Activated naive CD8-positive, alpha-beta T cell treated with anti-CD3 and anti-CD28 coated beads, Interleukin-2, amount 50 U/mL, for 24 hours (primary cell): Measurements from ENCODE around the gene RNF11.

ENCODE experiments used
- ATAC-seq: fragments of 150-1000 bp; cut with Tn5 transposase; one replicate; pipeline ENCODE4 v1.10.0; 2021
- DNase-seq: peaks from one replicate; pipeline ENCODE4 v3.0.0; 2021
- H3K27ac Mint-ChIP-seq: one replicate; pipeline ENCODE4 v1.8.0; 2021; ENCODE audit warnings: mild to moderate bottlenecking, mixed read lengths
- H3K27me3 Mint-ChIP-seq: one replicate; pipeline ENCODE4 v1.8.0; 2021; ENCODE audit warnings: mixed read lengths
- H3K36me3 Mint-ChIP-seq: one replicate; pipeline ENCODE4 v1.8.0; 2021; ENCODE audit warnings: low read depth, mixed read lengths
- H3K4me1 Mint-ChIP-seq: one replicate; pipeline ENCODE4 v1.8.0; 2021; ENCODE audit warnings: mixed read lengths
- H3K4me3 Mint-ChIP-seq: one replicate; pipeline ENCODE4 v1.8.0; 2021; ENCODE audit warnings: mild to moderate bottlenecking, moderate library complexity, mixed read lengths
- H3K9me3 Mint-ChIP-seq: one replicate; pipeline ENCODE4 v1.8.0; 2021; ENCODE audit warnings: mixed read lengths

The RNF11 gene

GRCh38 chr1:51265618-51266017 lies 29.5 kb downstream of the RNF11 start:
- Mint-ChIP-seq H3K27ac (peak overlapping the region; percentile 22), H3K36me3 (peaks cover 13% of the 10 kb centered on the region), H3K27me3 (no peaks in the 10 kb centered on the region), H3K4me3 (no peak overlapping the region), H3K9me3 (no peaks in the 10 kb centered on the region), H3K4me1 (peaks cover 79% of the 10 kb centered on the region)
- ATAC-seq = no peak
- no peak for DNase-seq

- H3K9me3 Mint-ChIP-seq = no peaks in the 10 kb centered on the region
- H3K36me3 Mint-ChIP-seq = peaks cover 18% of the 10 kb centered on the region
- no peaks in the 10 kb centered on the region for H3K27me3 Mint-ChIP-seq
- H3K27ac Mint-ChIP-seq = no peak overlapping the region
- H3K4me1 Mint-ChIP-seq = peaks cover 75% of the 10 kb centered on the region
- no peak for ATAC-seq
- H3K4me3 Mint-ChIP-seq = no peak overlapping the region
- DNase-seq = no peak
These were observed 30.1 kb downstream of the RNF11 start for GRCh38 chr1:51266181-51266580.

GRCh38 chr1:51266791-51267190 lies 30.7 kb downstream of the RNF11 start:
- H3K27me3 Mint-ChIP-seq = no peaks in the 10 kb centered on the region
- H3K27ac Mint-ChIP-seq = no peak overlapping the region
- ATAC-seq (no peak), DNase-seq (no peak)
- peaks cover 69% of the 10 kb centered on the region for H3K4me1 Mint-ChIP-seq
- no peak overlapping the region for H3K4me3 Mint-ChIP-seq
- H3K36me3 Mint-ChIP-seq = peaks cover 19% of the 10 kb centered on the region
- no peaks in the 10 kb centered on the region for H3K9me3 Mint-ChIP-seq

GRCh38 chr1:51268634-51269033 lies 32.6 kb downstream of the RNF11 start:
- Mint-ChIP-seq H3K9me3 (no peaks in the 10 kb centered on the region), H3K27ac (peak overlapping the region; percentile 78), H3K4me1 (peaks cover 52% of the 10 kb centered on the region), H3K36me3 (peaks cover 21% of the 10 kb centered on the region), H3K27me3 (no peaks in the 10 kb centered on the region), H3K4me3 (peak overlapping the region; percentile 26)
- DNase-seq (no peak), ATAC-seq (no peak)

- peaks cover 21% of the 10 kb centered on the region for H3K36me3 Mint-ChIP-seq
These were observed 34.7 kb downstream of the RNF11 start for GRCh38 chr1:51270751-51271150.

GRCh38 chr1:51272916-51273315 lies 36.8 kb downstream of the RNF11 start:
- ATAC-seq (no peak), DNase-seq (no peak)
- Mint-ChIP-seq H3K4me1 (peaks cover 13% of the 10 kb centered on the region), H3K36me3 (peaks cover 19% of the 10 kb centered on the region), H3K4me3 (no peak overlapping the region), H3K27me3 (no peaks in the 10 kb centered on the region), H3K9me3 (no peaks in the 10 kb centered on the region), H3K27ac (no peak overlapping the region)

More at GRCh38 chr1:51270751-51271150, 34.7 kb downstream of the RNF11 start:
- Mint-ChIP-seq H3K27ac (peak overlapping the region; percentile 33), H3K4me3 (no peak overlapping the region), H3K27me3 (no peaks in the 10 kb centered on the region), H3K9me3 (no peaks in the 10 kb centered on the region), H3K4me1 (peaks cover 33% of the 10 kb centered on the region)
- DNase-seq = no peak
- no peak for ATAC-seq

- DNase-seq (no peak), ATAC-seq (no peak)
- Mint-ChIP-seq H3K27ac (no peak overlapping the region), H3K36me3 (peaks cover 17% of the 10 kb centered on the region), H3K4me3 (no peak overlapping the region), H3K27me3 (no peaks in the 10 kb centered on the region), H3K9me3 (no peaks in the 10 kb centered on the region), H3K4me1 (no peaks in the 10 kb centered on the region)
These were observed 38.6 kb downstream of the RNF11 start for GRCh38 chr1:51274676-51275075.

- no peak overlapping the region for H3K27ac Mint-ChIP-seq
- no peak for DNase-seq
- ATAC-seq = no peak
- H3K36me3 Mint-ChIP-seq = peaks cover 5% of the 10 kb centered on the region
- no peaks in the 10 kb centered on the region for H3K9me3 Mint-ChIP-seq
- H3K27me3 Mint-ChIP-seq = no peaks in the 10 kb centered on the region
- H3K4me3 Mint-ChIP-seq = no peak overlapping the region
- no peaks in the 10 kb centered on the region for H3K4me1 Mint-ChIP-seq
These were observed 40.2 kb downstream of the RNF11 start for GRCh38 chr1:51276286-51276685.

GRCh38 chr1:51280321-51280978 lies 44.4 kb downstream of the RNF11 start:
- Mint-ChIP-seq H3K4me3 (no peak overlapping the region), H3K27me3 (no peaks in the 10 kb centered on the region), H3K4me1 (peaks cover 22% of the 10 kb centered on the region), H3K27ac (no peak overlapping the region), H3K36me3 (peaks cover 3% of the 10 kb centered on the region), H3K9me3 (no peaks in the 10 kb centered on the region)
- ATAC-seq (no peak), DNase-seq (no peak)

- H3K4me1 Mint-ChIP-seq = peaks cover 22% of the 10 kb centered on the region
- H3K9me3 Mint-ChIP-seq = no peaks in the 10 kb centered on the region
- no peak for ATAC-seq
- H3K4me3 Mint-ChIP-seq = no peak overlapping the region
- DNase-seq = no peak
- peaks cover 3% of the 10 kb centered on the region for H3K36me3 Mint-ChIP-seq
- H3K27ac Mint-ChIP-seq = no peak overlapping the region
- no peaks in the 10 kb centered on the region for H3K27me3 Mint-ChIP-seq
These were observed 45.7 kb downstream of the RNF11 start for GRCh38 chr1:51281807-51282206.

GRCh38 chr1:51282605-51283004 lies 46.5 kb downstream of the RNF11 start:
- Mint-ChIP-seq H3K4me1 (peaks cover 22% of the 10 kb centered on the region), H3K9me3 (no peaks in the 10 kb centered on the region), H3K27me3 (no peaks in the 10 kb centered on the region), H3K27ac (no peak overlapping the region), H3K4me3 (no peak overlapping the region), H3K36me3 (peaks cover 3% of the 10 kb centered on the region)
- ATAC-seq (no peak), DNase-seq (no peak)

GRCh38 chr1:51283979-51284378 lies 47.9 kb downstream of the RNF11 start:
- H3K27me3 Mint-ChIP-seq = no peaks in the 10 kb centered on the region
- no peak for ATAC-seq
- H3K36me3 Mint-ChIP-seq = peaks cover 2% of the 10 kb centered on the region
- no peaks in the 10 kb centered on the region for H3K9me3 Mint-ChIP-seq
- no peak overlapping the region for H3K4me3 Mint-ChIP-seq
- no peak for DNase-seq
- peaks cover 22% of the 10 kb centered on the region for H3K4me1 Mint-ChIP-seq
- H3K27ac Mint-ChIP-seq = no peak overlapping the region

- peaks cover 2% of the 10 kb centered on the region for H3K36me3 Mint-ChIP-seq
- H3K27me3 Mint-ChIP-seq = no peaks in the 10 kb centered on the region
- peaks cover 22% of the 10 kb centered on the region for H3K4me1 Mint-ChIP-seq
- H3K4me3 Mint-ChIP-seq = no peak overlapping the region
- no peak for DNase-seq
- ATAC-seq = peak; percentile 45
- H3K9me3 Mint-ChIP-seq = no peaks in the 10 kb centered on the region
- H3K27ac Mint-ChIP-seq = no peak overlapping the region
These were observed 48.4 kb downstream of the RNF11 start for GRCh38 chr1:51284487-51284954.

GRCh38 chr1:51285055-51285454 lies 49.0 kb downstream of the RNF11 start:
- ATAC-seq = peak; percentile 63

GRCh38 chr1:51287966-51288365 lies 51.9 kb downstream of the RNF11 start:
- H3K27ac Mint-ChIP-seq = no peak overlapping the region
- no peaks in the 10 kb centered on the region for H3K27me3 Mint-ChIP-seq
- DNase-seq (no peak), ATAC-seq (no peak)
- no peaks in the 10 kb centered on the region for H3K9me3 Mint-ChIP-seq
- H3K4me1 Mint-ChIP-seq = peaks cover 20% of the 10 kb centered on the region
- peaks cover 2% of the 10 kb centered on the region for H3K36me3 Mint-ChIP-seq
- H3K4me3 Mint-ChIP-seq = no peak overlapping the region

More at GRCh38 chr1:51285055-51285454, 49.0 kb downstream of the RNF11 start:
- DNase-seq = no peak
- Mint-ChIP-seq H3K4me1 (peaks cover 22% of the 10 kb centered on the region), H3K27me3 (no peaks in the 10 kb centered on the region), H3K27ac (peak overlapping the region; percentile 29), H3K9me3 (no peaks in the 10 kb centered on the region), H3K4me3 (no peak overlapping the region), H3K36me3 (peaks cover 2% of the 10 kb centered on the region)

GRCh38 chr1:51288578-51288977 lies 52.5 kb downstream of the RNF11 start:
- Mint-ChIP-seq H3K36me3 (peaks cover 2% of the 10 kb centered on the region), H3K27me3 (no peaks in the 10 kb centered on the region)

More at GRCh38 chr1:51288578-51288977, 52.5 kb downstream of the RNF11 start:
- Mint-ChIP-seq H3K4me1 (peaks cover 17% of the 10 kb centered on the region), H3K4me3 (no peak overlapping the region), H3K27ac (no peak overlapping the region), H3K9me3 (no peaks in the 10 kb centered on the region)
- ATAC-seq = no peak
- DNase-seq = no peak
